Stomach (tissue), 9 donors: ENCODE results near the gene EML2. TPM values are rescaled to one million over a fixed set of nuclear protein-coding genes. Genes with fewer than 3 reads are reported as not detected.
A peak's percentile ranks its signal among the peaks of the same experiment; 100 is the strongest.

Source experiments
- DNase-seq, 2 donors: peaks; one replicate each; pipeline versions ENCODE4 v3.0.0 to v3.0.0-alpha.2; 2013 to 2019
- H3K27ac ChIP-seq, 5 donors: fragments of 200-600 bp in 4 of 5; sonication (generic) in 4 of 5; one replicate each; pipeline ENCODE4 v1.5.1; 2013 to 2019; ENCODE audit warnings: mild to moderate bottlenecking in 1 of 5, moderate library complexity in 1 of 5
- H3K27me3 ChIP-seq, 3 donors: fragments of 200-600 bp; sonication (generic); one replicate each; pipeline ENCODE4 v1.5.1; 2017 to 2019; ENCODE audit warnings: mixed run types in 1 of 3
- H3K36me3 ChIP-seq, 4 donors: fragments of 200-600 bp; sonication (generic); 1 replicate in 3 of 4; 2 replicates in 1 of 4; pipeline ENCODE4 v1.5.1; 2016 to 2019
- H3K4me1 ChIP-seq, 4 donors: fragments of 200-600 bp; sonication (generic); one replicate each; pipeline ENCODE4 v1.5.1; 2016 to 2019
- H3K4me3 ChIP-seq, 4 donors: fragments of 200-600 bp; sonication (generic) in 3 of 4; one replicate each; pipeline ENCODE4 v1.5.1; 2016 to 2019; ENCODE audit warnings: mild to moderate bottlenecking in 1 of 4
- H3K9me3 ChIP-seq, 4 donors: fragments of 200-600 bp; sonication (generic); one replicate each; pipeline ENCODE4 v1.5.1; 2016 to 2019
- CTCF ChIP-seq, 7 experiments: fragments of 450-650 bp in 4 of 7; fragments of 200-600 bp in 3 of 7; sonication (generic) in 3 of 7; IDR thresholded peaks; one replicate each; pipeline ENCODE4 v1.5.1; 2016 to 2019; ENCODE audit warnings: antibody characterized with exemption in 7 of 7, control low read depth in 2 of 7, mild to moderate bottlenecking in 1 of 7
- EP300 ChIP-seq: sonication (generic); formaldehyde crosslinking; IDR thresholded peaks from one replicate; pipeline ENCODE4 v1.6.1; 2017; ENCODE audit warnings: antibody characterized with exemption
- POLR2A ChIP-seq, 4 donors: fragments of 450-650 bp; IDR thresholded peaks; one replicate each; pipeline ENCODE4 v1.6.1; 2016; ENCODE audit warnings: antibody characterized with exemption in 4 of 4, control low read depth in 2 of 4, mild to moderate bottlenecking in 1 of 4, moderate library complexity in 1 of 4
- POLR2AphosphoS5 ChIP-seq, 3 donors: sonication (generic); formaldehyde crosslinking; IDR thresholded peaks; one replicate each; pipeline ENCODE4 v1.6.1; 2016; ENCODE audit warnings: antibody characterized with exemption in 3 of 3
- WGBS, 5 donors: extraction: QIAGEN DNeasy Blood & Tissue Kit in 3 of 5; methylation state at CpG; one replicate each; pipeline versions ENCODE4 v1.1.5 to v1.1.7; 2013 to 2018; 5-methylcytosine and 5-hydroxymethylcytosine counted together
- intact Hi-C: fragments of 100-400 bp; cut with DNase I; formaldehyde crosslinking; loops from one replicate; pipeline ENCODE4 v1.15.1; 2023; ENCODE audit warnings: low total_unique reads
- polyA plus RNA-seq, 3 donors: library from polyadenylated mRNA; stranded (reverse); fragments of 200-250 nt; gene quantifications; one replicate each; pipeline ENCODE4 v1.2.3, GENCODE V29; 2013
- total RNA-seq, 5 donors: library from RNA; depleted of rRNA; stranded (reverse); fragments of >200 nt; gene quantifications; one replicate each; pipeline versions ENCODE4 v1.1.0 to v1.2.3, GENCODE V29; 2014 to 2016
- donor health status: healthy with polysubstance abuse.
- donor health status: Bipolar disorder and iron deficiency.
- donor health status: healthy.

Gene EML2
- total and polyA plus RNA-seq, 8 donors: 17.8 to 387 (median 32.8) TPM

- Histone ChIP-seq H3K4me1 (peaks cover 21 to 29% (median 25%) of the 10 kb centered on the region in 4 donors), H3K36me3 (peaks cover 24 to 42% (median 37%) of the 10 kb centered on the region in 4 donors), H3K27me3 (peaks cover 9 to 33% (median 16%) of the 10 kb centered on the region in 3 donors), H3K9me3 (no peaks in the 10 kb centered on the region), H3K4me3 (peak overlapping the region in 1 of 4 donors; percentile 44), H3K27ac (peak overlapping the region; percentile 77 to 89 (median 85))
- intact Hi-C loops: no loop called here
- TF ChIP-seq EP300 (no peak), POLR2AphosphoS5 (IDR thresholded peaks at IDR 0.05) (no peak)
- WGBS, 5 donors: 63 to 71% (median 64%) methylated on average over 8 of the region's 8 CpGs
- DNase-seq: no peak
These were observed 42.9 kb upstream of the EML2 start for GRCh38 chr19:45682117-45682516.

GRCh38 chr19:45681391-45682015 lies 42.3 kb upstream of the EML2 start:
- WGBS, 5 donors: 1 to 2% (median 2%) methylated on average over 25 to 51 of the region's 51 CpGs
- intact Hi-C loops: no loop called here
- Histone ChIP-seq H3K27ac (peak overlapping the region; percentile 77 to 89 (median 85)), H3K27me3 (peaks cover 9 to 39% (median 22%) of the 10 kb centered on the region in 3 donors), H3K36me3 (peaks cover 17 to 36% (median 30%) of the 10 kb centered on the region in 4 donors), H3K9me3 (no peaks in the 10 kb centered on the region), H3K4me3 (peak overlapping the region; percentile 32 to 44 (median 36)), H3K4me1 (peaks cover 27 to 35% (median 31%) of the 10 kb centered on the region in 4 donors)
- TF ChIP-seq POLR2AphosphoS5 (IDR thresholded peaks at IDR 0.05): peak; percentile 25 to 78 (median 78)
- TF ChIP-seq CTCF (IDR thresholded peaks at IDR 0.05): peak in 6 of 7 experiments; percentile 33 to 98 (median 96)
- no peak for TF ChIP-seq POLR2A (IDR thresholded peaks at IDR 0.05)
- peak; percentile 94 to 95 for DNase-seq

GRCh38 chr19:45677351-45678230 lies 38.4 kb upstream of the EML2 start:
- Histone ChIP-seq H3K27ac (peak overlapping the region; percentile 20 to 80 (median 69)), H3K27me3 (peaks cover 9 to 64% (median 24%) of the 10 kb centered on the region in 3 donors)

GRCh38 chr19:45676851-45677263 lies 37.7 kb upstream of the EML2 start:
- DNase-seq: peak; percentile 49 to 66
- intact Hi-C loops: no loop called here
- Histone ChIP-seq H3K27ac (peak overlapping the region in 4 of 5 donors; percentile 69 to 80 (median 73)), H3K36me3 (peaks cover 0 to 6% (median 2%) of the 10 kb centered on the region in 4 donors), H3K27me3 (peaks cover 9 to 71% (median 24%) of the 10 kb centered on the region in 3 donors), H3K9me3 (no peaks in the 10 kb centered on the region), H3K4me1 (peaks cover 27 to 36% (median 29%) of the 10 kb centered on the region in 4 donors), H3K4me3 (peak overlapping the region; percentile 46 to 52 (median 47))
- 5 to 14% (median 7%) methylated on average over 12 to 28 of the region's 28 CpGs for WGBS, 5 donors
- TF ChIP-seq POLR2AphosphoS5 (IDR thresholded peaks at IDR 0.05): no peak
- no peak for TF ChIP-seq POLR2A (IDR thresholded peaks at IDR 0.05)
- TF ChIP-seq EP300: no peak
- no peak for TF ChIP-seq CTCF (IDR thresholded peaks at IDR 0.05)

More at GRCh38 chr19:45677351-45678230, 38.4 kb upstream of the EML2 start:
- peak overlapping the region; percentile 46 to 52 (median 47) for H3K4me3 ChIP-seq
- 3 to 6% (median 4%) methylated on average over 31 to 49 of the region's 49 CpGs for WGBS, 5 donors
- H3K4me1 ChIP-seq: peaks cover 29 to 38% (median 32%) of the 10 kb centered on the region in 4 donors
- DNase-seq: peak; percentile 97
- peaks cover 0 to 6% (median 2%) of the 10 kb centered on the region in 4 donors for H3K36me3 ChIP-seq
- H3K9me3 ChIP-seq: no peaks in the 10 kb centered on the region
- TF ChIP-seq POLR2AphosphoS5 (IDR thresholded peaks at IDR 0.05) (peak in 1 of 3 donors; percentile 4), POLR2A (IDR thresholded peaks at IDR 0.05) (no peak)
- intact Hi-C loops: no loop called here

- peaks cover 24 to 36% (median 32%) of the 10 kb centered on the region in 4 donors for H3K4me1 ChIP-seq
- no peak for DNase-seq
- TF ChIP-seq POLR2AphosphoS5 (IDR thresholded peaks at IDR 0.05): no peak
- intact Hi-C loops: no loop called here
- H3K9me3 ChIP-seq: no peaks in the 10 kb centered on the region
- peaks cover 0 to 6% (median 2%) of the 10 kb centered on the region in 4 donors for H3K36me3 ChIP-seq
- WGBS, 5 donors: 65 to 84% (median 76%) methylated on average over 7 of the region's 7 CpGs
- no peak overlapping the region for H3K4me3 ChIP-seq
- H3K27ac ChIP-seq: no peak overlapping the region
- H3K27me3 ChIP-seq: peaks cover 18 to 85% (median 38%) of the 10 kb centered on the region in 3 donors
These were observed 35.7 kb upstream of the EML2 start for GRCh38 chr19:45674946-45675345.
